Measurements from ENCODE around the gene CABP4. TPM values are rescaled to one million over a fixed set of nuclear protein-coding genes. Genes with fewer than 3 reads are reported as not detected.

CABP4 gene
- total RNA-seq, 2 donors from 2014 or later = 5.3 to 5.7 TPM

GRCh38 chr11:67500484-67500821 lies 45.3 kb downstream of the CABP4 start:
- no peak for DNase-seq (ENCODE audit: low spot score)
- Histone ChIP-seq H3K36me3 (peaks cover 13% of the 10 kb centered on the region), H3K27me3 (replicated peaks; ENCODE audit: insufficient read depth) (no peaks in the 10 kb centered on the region), H3K9me3 (no peaks in the 10 kb centered on the region), H3K4me3 (no peak overlapping the region), H3K27ac (no peak overlapping the region), H3K4me1 (ENCODE audit: control insufficient read depth in 1 of 2, low read depth in 2 of 2) (peaks cover 7 to 22% of the 10 kb centered on the region in 2 donors)
- ATAC-seq (ENCODE audit: insufficient number of reproducible peaks, low FRiP score, low read depth) = no peak
- no peak for TF ChIP-seq CTCF (IDR thresholded peaks at IDR 0.05)

- DNase-seq (ENCODE audit: low spot score) (no peak), ATAC-seq (ENCODE audit: insufficient number of reproducible peaks, low FRiP score, low read depth) (no peak)
- H3K9me3 ChIP-seq = no peaks in the 10 kb centered on the region
- no peak overlapping the region for H3K4me3 ChIP-seq
- peaks cover 7% of the 10 kb centered on the region for H3K36me3 ChIP-seq
- H3K4me1 ChIP-seq (ENCODE audit: control insufficient read depth in 1 of 2, low read depth in 2 of 2) = peaks cover 9 to 29% of the 10 kb centered on the region in 2 donors
- no peak overlapping the region for H3K27ac ChIP-seq
- no peaks in the 10 kb centered on the region for H3K27me3 ChIP-seq (replicated peaks; ENCODE audit: insufficient read depth)
- TF ChIP-seq CTCF (IDR thresholded peaks at IDR 0.05) = no peak
Measured at GRCh38 chr11:67500831-67501715, 45.9 kb downstream of the CABP4 start.

- Histone ChIP-seq H3K4me1 (ENCODE audit: control insufficient read depth in 1 of 2, low read depth in 2 of 2) (peaks cover 15 to 36% of the 10 kb centered on the region in 2 donors), H3K27me3 (replicated peaks; ENCODE audit: insufficient read depth) (no peaks in the 10 kb centered on the region), H3K36me3 (peaks cover 6% of the 10 kb centered on the region), H3K27ac (no peak overlapping the region), H3K4me3 (no peak overlapping the region), H3K9me3 (no peaks in the 10 kb centered on the region)
- DNase-seq (ENCODE audit: low spot score) (no peak), ATAC-seq (ENCODE audit: insufficient number of reproducible peaks, low FRiP score, low read depth) (no peak)
- no peak for TF ChIP-seq CTCF (IDR thresholded peaks at IDR 0.05)
Measured at GRCh38 chr11:67501854-67502253, 46.7 kb downstream of the CABP4 start.

GRCh38 chr11:67502328-67502979 lies 47.3 kb downstream of the CABP4 start:
- ATAC-seq (ENCODE audit: insufficient number of reproducible peaks, low FRiP score, low read depth) = no peak
- Histone ChIP-seq H3K36me3 (peaks cover under 1% of the 10 kb centered on the region), H3K27ac (no peak overlapping the region)

More at GRCh38 chr11:67502328-67502979, 47.3 kb downstream of the CABP4 start:
- no peaks in the 10 kb centered on the region for H3K9me3 ChIP-seq
- DNase-seq (ENCODE audit: low spot score) = no peak
- H3K27me3 ChIP-seq (replicated peaks; ENCODE audit: insufficient read depth) = no peaks in the 10 kb centered on the region
- H3K4me1 ChIP-seq (ENCODE audit: control insufficient read depth in 1 of 2, low read depth in 2 of 2) = peaks cover 21 to 42% of the 10 kb centered on the region in 2 donors
- H3K4me3 ChIP-seq = no peak overlapping the region
- TF ChIP-seq CTCF (IDR thresholded peaks at IDR 0.05) = no peak
